Measurements from ENCODE around the gene TGM2. TPM values are rescaled to one million over a fixed set of nuclear protein-coding genes. Genes with fewer than 3 reads are reported as not detected.

TGM2 gene
- polyA plus RNA-seq, 1 donor from 2014 or later = 7.1 TPM

- no peak overlapping the region for H3K27ac Mint-ChIP-seq
These were observed 32.7 kb downstream of the TGM2 start for GRCh38 chr20:38132156-38132909.

GRCh38 chr20:38131588-38132121, 33.4 kb downstream of the TGM2 start:
- Mint-ChIP-seq H3K27ac (no peak overlapping the region), H3K9me3 (no peaks in the 10 kb centered on the region), H3K4me1 (no peaks in the 10 kb centered on the region), H3K27me3 (peaks cover 3% of the 10 kb centered on the region), H3K4me3 (no peak overlapping the region), H3K36me3 (peaks cover 3% of the 10 kb centered on the region)

More at GRCh38 chr20:38132156-38132909, 32.7 kb downstream of the TGM2 start:
- Mint-ChIP-seq H3K4me3 (no peak overlapping the region), H3K27me3 (peaks cover 3% of the 10 kb centered on the region), H3K9me3 (no peaks in the 10 kb centered on the region), H3K36me3 (peaks cover 3% of the 10 kb centered on the region), H3K4me1 (no peaks in the 10 kb centered on the region)

GRCh38 chr20:38130687-38131587, 34.1 kb downstream of the TGM2 start:
- no peaks in the 10 kb centered on the region for H3K9me3 Mint-ChIP-seq
- H3K36me3 Mint-ChIP-seq = peaks cover 3% of the 10 kb centered on the region
- H3K27me3 Mint-ChIP-seq = peaks cover 3% of the 10 kb centered on the region
- H3K4me3 Mint-ChIP-seq = peak overlapping the region in 1 of 4 donors; percentile 15
- H3K4me1 Mint-ChIP-seq = no peaks in the 10 kb centered on the region
- no peak overlapping the region for H3K27ac Mint-ChIP-seq

GRCh38 chr20:38129893-38130609, 35.0 kb downstream of the TGM2 start:
- H3K4me3 Mint-ChIP-seq = no peak overlapping the region
- H3K27me3 Mint-ChIP-seq = peaks cover 3% of the 10 kb centered on the region
- H3K4me1 Mint-ChIP-seq = no peaks in the 10 kb centered on the region
- H3K36me3 Mint-ChIP-seq = peaks cover 3% of the 10 kb centered on the region
- no peak overlapping the region for H3K27ac Mint-ChIP-seq
- no peaks in the 10 kb centered on the region for H3K9me3 Mint-ChIP-seq

- Mint-ChIP-seq H3K36me3 (peaks cover 3% of the 10 kb centered on the region), H3K27me3 (peaks cover under 1% of the 10 kb centered on the region), H3K4me1 (no peaks in the 10 kb centered on the region), H3K4me3 (no peak overlapping the region), H3K9me3 (no peaks in the 10 kb centered on the region), H3K27ac (peak overlapping the region in 1 of 3 donors; percentile 53)
These were observed 35.7 kb downstream of the TGM2 start for GRCh38 chr20:38129248-38129865.

- Mint-ChIP-seq H3K9me3 (no peaks in the 10 kb centered on the region), H3K4me1 (no peaks in the 10 kb centered on the region), H3K27ac (peak overlapping the region in 1 of 3 donors; percentile 53), H3K36me3 (peaks cover 3% of the 10 kb centered on the region), H3K27me3 (no peaks in the 10 kb centered on the region), H3K4me3 (no peak overlapping the region)
These were observed 36.4 kb downstream of the TGM2 start for GRCh38 chr20:38128691-38129090.

- no peaks in the 10 kb centered on the region for H3K27me3 Mint-ChIP-seq
- no peaks in the 10 kb centered on the region for H3K9me3 Mint-ChIP-seq
- H3K4me3 Mint-ChIP-seq = no peak overlapping the region
- H3K36me3 Mint-ChIP-seq = peaks cover 3% of the 10 kb centered on the region
- no peak overlapping the region for H3K27ac Mint-ChIP-seq
- H3K4me1 Mint-ChIP-seq = no peaks in the 10 kb centered on the region
These were observed 37.0 kb downstream of the TGM2 start for GRCh38 chr20:38127920-38128528.

- H3K9me3 Mint-ChIP-seq = no peaks in the 10 kb centered on the region
- H3K4me3 Mint-ChIP-seq = no peak overlapping the region
- no peaks in the 10 kb centered on the region for H3K27me3 Mint-ChIP-seq
- peaks cover 3% of the 10 kb centered on the region for H3K36me3 Mint-ChIP-seq
- peaks cover 0 to 2% (median 0%) of the 10 kb centered on the region in 3 donors for H3K4me1 Mint-ChIP-seq
- no peak overlapping the region for H3K27ac Mint-ChIP-seq
These were observed 38.0 kb downstream of the TGM2 start for GRCh38 chr20:38126932-38127621.

- Mint-ChIP-seq H3K4me1 (peaks cover 0 to 2% (median 0%) of the 10 kb centered on the region in 3 donors), H3K9me3 (no peaks in the 10 kb centered on the region), H3K27ac (no peak overlapping the region), H3K4me3 (no peak overlapping the region), H3K36me3 (peaks cover 3% of the 10 kb centered on the region), H3K27me3 (no peaks in the 10 kb centered on the region)
These were observed 38.7 kb downstream of the TGM2 start for GRCh38 chr20:38126146-38126921.

- H3K27me3 Mint-ChIP-seq = no peaks in the 10 kb centered on the region
- no peaks in the 10 kb centered on the region for H3K36me3 Mint-ChIP-seq
- H3K4me3 Mint-ChIP-seq = no peak overlapping the region
- H3K4me1 Mint-ChIP-seq = peaks cover 0 to 2% (median 0%) of the 10 kb centered on the region in 3 donors
- no peaks in the 10 kb centered on the region for H3K9me3 Mint-ChIP-seq
- H3K27ac Mint-ChIP-seq = no peak overlapping the region
These were observed 39.7 kb downstream of the TGM2 start for GRCh38 chr20:38125157-38126056.

- H3K4me3 Mint-ChIP-seq = no peak overlapping the region
- H3K27ac Mint-ChIP-seq = no peak overlapping the region
- H3K36me3 Mint-ChIP-seq = no peaks in the 10 kb centered on the region
- H3K27me3 Mint-ChIP-seq = no peaks in the 10 kb centered on the region
- peaks cover 0 to 2% (median 0%) of the 10 kb centered on the region in 3 donors for H3K4me1 Mint-ChIP-seq
- H3K9me3 Mint-ChIP-seq = no peaks in the 10 kb centered on the region
These were observed 42.0 kb downstream of the TGM2 start for GRCh38 chr20:38123021-38123587.

GRCh38 chr20:38121741-38122140, 43.3 kb downstream of the TGM2 start:
- Mint-ChIP-seq H3K27ac (no peak overlapping the region), H3K36me3 (no peaks in the 10 kb centered on the region), H3K9me3 (no peaks in the 10 kb centered on the region), H3K27me3 (no peaks in the 10 kb centered on the region), H3K4me3 (no peak overlapping the region), H3K4me1 (peaks cover 0 to 7% (median 6%) of the 10 kb centered on the region in 3 donors)
